Left forelimb (tissue), 1 donor: ENCODE results near the gene GFPT1.

ENCODE experiments used
- DNase-seq: peaks from one replicate; pipeline ENCODE4 v3.0.0-alpha.2; 2018; ENCODE audit warnings: low spot score

Gene GFPT1

GRCh38 chr2:69316550-69316949 is 70.5 kb downstream of the GFPT1 start:
- no peak for DNase-seq

DNA sequence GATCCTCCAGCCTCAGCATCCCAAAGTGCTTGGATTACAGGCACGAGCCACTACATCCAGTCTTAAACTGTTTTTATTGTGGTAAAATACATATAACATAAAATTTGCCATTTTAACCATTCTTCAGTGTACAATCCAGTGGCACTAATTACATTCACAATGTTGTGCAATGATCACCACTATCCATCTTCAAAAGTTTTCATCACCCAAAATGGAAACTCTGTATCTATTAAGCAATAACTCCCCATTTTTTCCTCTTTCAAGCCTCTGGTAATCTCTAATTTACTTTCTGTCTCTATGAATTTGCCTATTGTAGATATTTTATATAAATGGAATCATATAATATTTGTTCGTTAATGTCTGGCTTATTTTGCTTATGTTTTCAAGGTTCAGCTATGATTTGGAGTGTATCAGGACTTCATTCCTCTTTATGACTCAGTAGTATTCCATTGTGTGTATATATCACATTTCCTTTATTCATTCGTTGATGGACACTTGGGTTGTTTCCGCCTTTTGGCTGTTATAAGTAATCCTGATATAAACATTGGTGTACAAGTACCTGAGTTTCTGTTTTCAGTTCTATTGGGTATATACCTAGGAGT is 71.8 kb downstream of the GFPT1 start:
- DNase-seq, result no peak

DNA sequence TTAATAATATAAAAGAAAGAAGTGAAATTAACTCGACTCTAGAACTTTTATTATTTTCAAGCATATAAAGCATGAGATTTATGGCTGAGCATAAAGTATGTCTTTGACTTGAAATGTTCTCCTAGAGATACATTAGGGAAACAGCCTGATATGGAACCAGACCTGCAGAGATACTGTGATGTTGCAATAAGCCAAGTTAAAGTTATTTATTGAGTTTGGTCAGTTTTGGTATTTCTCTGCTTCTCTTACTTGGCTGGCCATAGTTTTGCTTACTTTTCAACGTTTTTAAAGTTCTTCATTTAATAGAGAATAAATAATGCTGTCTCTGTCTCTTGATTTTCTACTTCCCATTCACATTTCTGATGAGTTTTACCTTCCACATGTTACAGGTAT is 76.0 kb downstream of the GFPT1 start:
- no peak for DNase-seq

DNA sequence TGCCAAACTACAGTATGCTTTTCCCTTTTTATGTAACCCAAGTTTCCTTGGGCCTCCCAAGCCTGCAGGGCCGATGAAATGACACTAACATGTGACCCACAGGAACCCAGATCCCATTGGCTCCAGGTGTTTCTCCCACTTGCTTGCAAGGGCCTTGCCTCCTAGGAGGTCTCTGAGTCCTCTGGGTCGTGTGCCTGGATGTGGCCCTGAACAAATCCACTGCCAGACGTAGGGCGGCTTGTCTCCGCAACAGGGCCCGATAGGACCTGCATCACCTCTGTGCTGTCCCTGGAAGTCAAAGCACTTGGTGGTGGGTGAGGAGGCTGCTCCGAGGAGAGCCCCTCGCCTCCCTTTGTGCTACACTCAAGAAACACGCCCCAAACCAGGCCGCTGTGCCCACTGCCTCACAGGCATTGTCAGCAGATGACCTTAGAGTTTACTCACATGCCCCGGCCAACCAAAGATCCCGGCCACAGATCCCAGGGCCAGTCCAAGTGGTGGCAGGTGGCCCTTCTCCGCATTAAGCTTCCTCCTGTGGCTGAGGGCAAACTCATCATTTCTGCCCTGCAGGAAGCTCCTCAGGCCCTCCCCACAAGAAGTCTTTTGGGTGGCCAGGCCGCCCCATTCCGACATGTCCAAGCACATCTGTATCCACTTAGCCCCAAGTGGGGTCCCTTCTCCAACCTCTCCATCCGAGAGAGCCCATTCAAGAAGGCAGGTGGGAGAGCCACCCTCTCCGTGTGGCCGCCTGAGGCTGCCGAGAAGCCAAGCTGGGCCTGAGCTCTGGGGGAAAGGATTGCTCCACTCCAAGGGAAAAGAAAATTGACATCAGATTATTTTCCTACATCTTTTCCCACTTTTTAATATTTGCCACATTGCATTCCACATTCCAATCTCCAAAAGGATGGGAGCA is 76.7 kb downstream of the GFPT1 start:
- peak; percentile 78 for DNase-seq

DNA sequence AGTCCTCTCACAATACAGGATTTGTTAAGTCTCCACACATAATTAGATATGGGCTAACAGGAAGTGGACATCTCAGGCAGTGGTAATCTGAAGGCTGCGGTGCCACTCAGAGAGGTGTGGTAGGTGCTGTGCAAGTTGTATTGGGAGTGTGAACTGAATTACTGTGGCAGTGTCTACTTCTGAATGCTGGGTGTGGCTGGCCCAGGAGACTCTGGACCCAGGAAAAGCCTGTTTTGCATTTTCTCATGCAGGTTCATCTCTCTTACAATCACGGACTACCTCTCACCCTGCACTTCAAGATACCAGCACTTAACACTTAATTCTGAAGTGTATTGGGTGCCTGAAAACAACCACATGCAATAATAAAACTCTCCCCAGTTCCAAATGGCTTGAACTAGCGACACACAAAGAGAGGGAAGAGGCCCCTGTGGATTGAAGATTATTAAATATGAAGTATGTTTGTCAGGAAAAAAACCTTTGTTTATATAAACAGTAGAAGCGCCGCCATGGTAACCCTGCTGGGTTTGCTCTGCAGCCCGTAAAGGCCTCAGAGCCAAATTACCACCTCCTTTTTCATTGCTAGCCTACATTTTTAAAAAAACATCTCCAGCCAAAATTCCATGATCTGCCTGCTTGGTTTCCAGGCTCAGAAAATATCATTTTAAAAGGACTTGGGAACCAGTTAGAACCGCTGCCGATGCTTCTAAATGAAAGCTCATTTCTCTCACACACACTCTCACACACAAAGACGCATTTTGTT is 77.5 kb downstream of the GFPT1 start:
- DNase-seq, result no peak

DNA sequence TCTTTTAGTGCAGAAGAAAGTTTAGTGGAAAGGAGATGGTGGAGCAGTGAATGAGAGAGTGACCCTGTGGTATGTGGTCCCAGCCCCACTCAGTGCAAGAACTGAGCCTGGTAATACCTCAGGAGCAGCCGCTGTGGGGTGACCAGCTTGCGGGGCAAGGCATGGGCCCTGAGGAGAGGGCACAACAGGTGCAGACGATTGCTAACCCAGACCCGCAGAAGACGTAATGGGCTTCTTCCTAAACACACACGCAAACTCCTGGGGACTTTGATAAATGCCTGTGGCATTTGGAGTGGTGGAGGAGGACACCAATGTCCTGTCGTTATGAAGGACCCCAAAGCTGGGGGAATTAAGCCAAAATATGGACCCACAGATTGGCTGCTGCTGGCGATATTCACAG is 78.7 kb downstream of the GFPT1 start:
- DNase-seq, result no peak

DNA sequence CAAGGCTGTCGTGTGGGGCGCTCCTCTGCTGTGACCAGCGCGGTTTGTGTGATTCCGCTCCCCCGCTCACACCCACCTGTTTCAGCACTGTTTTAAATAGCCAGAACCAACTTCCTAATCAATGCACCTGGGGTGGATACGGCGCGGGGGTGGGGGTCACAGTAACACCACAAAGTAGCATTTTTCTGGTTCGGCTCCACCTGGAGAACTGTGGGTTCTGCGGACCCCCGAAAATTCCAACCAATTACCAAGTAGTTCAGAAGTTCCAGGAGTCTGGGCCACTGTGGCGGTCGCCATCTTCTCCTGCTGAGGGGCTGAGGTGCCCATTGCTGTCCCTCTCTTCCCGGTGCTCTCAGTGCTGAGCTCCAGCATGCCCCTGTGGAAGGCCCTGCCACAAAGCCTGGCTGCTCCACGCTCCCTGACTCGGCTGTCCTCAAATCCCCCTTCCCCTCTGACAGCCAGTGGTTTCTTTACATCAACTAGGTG is 79.4 kb downstream of the GFPT1 start:
- no peak for DNase-seq

DNA sequence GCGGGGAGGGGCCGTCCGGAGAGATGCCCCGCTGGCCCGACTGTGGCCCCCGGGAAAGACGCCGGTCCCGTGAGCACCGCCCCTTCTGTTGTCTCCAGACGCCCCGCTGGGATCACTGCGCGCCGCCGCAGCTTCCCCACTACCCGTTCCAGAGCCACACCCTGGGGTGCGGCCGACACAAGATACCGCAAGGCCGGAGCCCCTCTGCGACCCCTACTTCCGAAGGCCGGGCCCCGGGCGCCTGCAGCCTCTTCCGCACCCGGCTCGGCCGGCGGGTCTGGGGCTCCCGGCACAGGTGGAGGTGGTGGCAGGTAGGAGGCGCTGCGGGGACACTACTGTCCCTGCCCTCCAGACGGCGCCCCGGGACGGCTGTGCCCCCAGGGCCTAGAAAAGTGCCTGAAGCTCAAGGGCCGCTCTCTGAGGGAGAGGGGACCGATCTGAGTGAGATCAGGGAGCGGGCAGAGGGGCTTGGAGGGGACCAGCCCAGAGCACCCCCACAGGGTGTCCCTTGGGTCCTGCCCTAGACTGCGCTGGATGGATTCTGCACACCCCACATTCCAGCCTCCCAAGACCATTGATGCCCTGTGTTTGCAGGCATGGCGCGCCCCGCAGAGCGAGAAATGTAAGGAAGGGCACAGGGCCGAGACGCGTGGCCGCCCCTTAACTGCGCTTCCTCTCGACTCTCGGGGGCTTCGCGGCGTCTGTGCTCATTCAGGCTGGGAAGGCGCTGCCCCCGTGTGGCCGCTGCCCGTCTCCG is 80.0 kb downstream of the GFPT1 start:
- peak; percentile 92 for DNase-seq

DNA sequence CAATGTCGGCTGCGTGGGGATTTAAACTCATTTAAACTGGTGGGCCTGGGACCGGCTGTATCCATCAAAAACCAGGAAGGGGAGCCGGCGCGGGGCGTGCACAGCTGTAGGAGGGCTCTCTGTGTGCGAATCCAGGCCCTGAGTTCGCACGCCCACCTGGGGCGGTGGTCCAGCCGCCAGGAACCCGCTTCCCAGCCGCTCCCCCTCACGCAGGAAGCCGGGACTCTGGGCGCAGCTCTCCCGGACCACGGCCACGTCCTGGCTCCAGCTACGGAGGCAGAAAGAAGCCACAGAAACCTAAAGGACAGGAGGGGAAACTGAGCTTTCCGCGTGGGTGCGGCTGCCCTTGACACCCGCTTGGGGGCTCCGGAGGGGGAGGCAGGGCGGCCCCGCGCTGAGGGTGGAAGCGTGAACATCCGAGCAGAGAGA is 80.6 kb downstream of the GFPT1 start:
- no peak for DNase-seq

GRCh38 chr2:69305712-69306392 is 81.2 kb downstream of the GFPT1 start:
- DNase-seq, result no peak

DNA sequence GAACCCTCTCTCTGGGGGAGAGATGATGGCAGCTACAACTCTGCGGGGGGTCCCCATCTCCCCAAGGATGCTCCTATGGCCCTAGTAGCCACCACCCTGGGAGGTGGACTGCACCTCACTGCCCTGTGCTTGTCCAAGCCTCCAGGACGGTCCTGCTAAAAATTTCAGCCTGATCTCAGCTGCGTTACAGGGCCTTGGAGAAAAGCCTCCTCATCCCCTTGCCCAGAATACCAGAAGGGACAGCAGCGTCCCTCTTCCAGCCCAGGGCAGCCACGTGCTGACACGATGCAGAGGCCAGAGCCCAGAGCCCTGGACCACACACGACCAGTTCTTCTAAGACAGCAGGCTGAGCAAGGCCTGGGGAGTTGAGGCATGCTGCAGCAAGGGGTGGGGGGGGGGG is 81.9 kb downstream of the GFPT1 start:
- DNase-seq, result no peak

GRCh38 chr2:69304656-69305055 is 82.4 kb downstream of the GFPT1 start:
- DNase-seq, result no peak

DNA sequence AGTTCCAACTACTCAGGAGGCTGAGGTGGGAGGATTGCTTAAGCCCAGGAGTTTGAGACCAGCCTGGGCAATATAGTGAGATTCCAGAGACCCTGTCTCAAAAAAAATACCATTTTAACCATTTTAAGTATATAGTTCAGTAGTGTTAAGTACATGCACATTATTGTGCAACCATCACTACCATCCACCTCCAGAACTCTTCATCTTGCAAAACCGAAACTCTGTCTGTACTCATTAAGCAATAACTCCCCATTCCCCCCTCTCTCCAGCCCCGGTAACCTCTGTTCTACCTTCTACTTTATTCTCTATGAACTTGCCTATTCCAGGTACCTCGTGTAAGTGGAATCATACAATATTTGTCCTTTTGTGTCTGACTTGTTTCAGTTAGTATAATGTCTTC is 86.4 kb downstream of the GFPT1 start:
- DNase-seq, result no peak

GRCh38 chr2:69299772-69300516 is 87.1 kb downstream of the GFPT1 start:
- no peak for DNase-seq

DNA sequence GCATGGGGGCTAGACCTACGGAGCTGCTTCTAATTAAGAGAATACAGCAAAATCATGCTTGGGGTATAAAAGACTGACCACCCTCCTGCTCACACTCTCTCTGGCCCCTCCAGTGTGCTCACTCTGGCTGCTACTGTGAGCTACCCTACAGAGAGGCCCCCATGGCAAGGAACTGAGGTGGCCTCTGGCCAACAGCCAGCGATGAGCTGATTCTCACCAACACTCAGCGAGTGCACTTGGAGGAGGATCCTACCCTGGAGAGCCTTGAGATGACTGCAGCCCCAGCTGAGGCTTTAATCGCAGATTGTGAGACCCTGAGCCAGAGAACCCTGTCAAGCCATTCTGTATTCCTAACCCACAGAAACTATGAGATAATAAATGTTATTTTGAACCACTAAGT is 88.2 kb downstream of the GFPT1 start:
- no peak for DNase-seq

DNA sequence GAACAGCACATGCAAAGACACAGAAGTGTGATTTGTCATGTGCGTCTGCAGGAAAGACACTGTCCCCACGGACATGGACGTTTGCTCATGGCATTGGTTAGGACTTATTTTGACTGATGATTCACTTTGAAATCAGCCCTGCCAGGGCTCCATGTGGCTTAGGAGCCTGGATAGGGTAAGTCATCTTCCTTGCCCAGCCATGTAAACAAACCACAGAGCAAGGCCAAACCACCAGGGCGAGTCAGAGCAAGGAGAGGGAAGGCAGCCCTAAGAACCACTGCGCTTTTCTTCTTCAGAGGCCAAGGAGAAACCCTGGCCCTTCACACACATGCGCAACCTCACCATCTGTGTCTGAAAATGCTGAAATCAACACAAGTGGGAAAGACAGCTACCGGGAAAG is 88.8 kb downstream of the GFPT1 start:
- DNase-seq, result no peak

DNA sequence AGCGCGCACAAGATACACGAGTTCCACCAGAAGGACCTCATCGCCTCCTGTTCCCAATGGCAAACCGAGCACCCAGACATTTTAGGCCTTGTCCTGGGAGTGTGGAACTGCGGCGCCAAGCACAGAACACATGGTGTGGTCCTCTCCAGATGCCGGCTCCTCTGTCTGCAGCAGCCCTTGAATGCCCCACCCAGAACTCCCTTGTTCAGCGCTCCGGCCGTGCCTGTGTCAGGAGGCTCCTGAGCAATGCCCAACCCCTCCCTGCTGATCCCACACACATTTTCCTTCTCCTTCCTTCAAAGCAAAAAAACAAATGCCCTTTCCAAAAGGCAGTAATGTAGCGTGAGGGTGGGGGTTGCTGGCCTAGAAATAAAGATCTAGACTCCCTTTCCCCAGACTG is 89.8 kb downstream of the GFPT1 start:
- no peak for DNase-seq

GRCh38 chr2:69296421-69296820 is 90.6 kb downstream of the GFPT1 start:
- no peak for DNase-seq

- no peak for DNase-seq
Observed at GRCh38 chr2:69292256-69292655, 94.8 kb downstream of the GFPT1 start.

- DNase-seq, result no peak
Observed at GRCh38 chr2:69291721-69292120, 95.3 kb downstream of the GFPT1 start.
